HG02763 (cell line): ENCODE data around the gene TNXB.
"Not testable (repeated sequence)": the region's sequence is repeated elsewhere in the genome, so short reads cannot be mapped to it uniquely, and the experiment has no call there.

Experiments used
- ATAC-seq: cut with Tn5 transposase; IDR thresholded peaks from one replicate; pipeline ENCODE4 v1.9.1; 2021; ENCODE audit warnings: mild to moderate bottlenecking, moderate library complexity; ENCODE audit not compliant: unreplicated experiment

The TNXB gene

DNA sequence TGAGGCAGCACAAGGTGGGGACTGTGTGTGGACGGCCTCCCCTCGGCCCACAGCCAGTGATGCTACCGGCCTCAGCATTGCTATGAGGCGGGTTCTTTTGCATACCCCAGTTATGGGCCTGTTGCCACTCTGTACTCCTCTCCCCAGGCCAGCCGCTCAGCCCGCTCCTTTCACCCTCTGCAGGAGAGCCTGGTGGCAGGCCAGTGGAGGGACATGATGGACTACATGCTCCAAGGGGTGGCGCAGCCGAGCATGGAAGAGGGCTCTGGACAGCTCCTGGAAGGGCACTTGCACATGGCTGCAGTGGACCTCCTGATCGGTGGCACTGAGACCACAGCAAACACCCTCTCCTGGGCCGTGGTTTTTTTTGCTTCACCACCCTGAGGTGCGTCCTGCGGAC is 102.1 kb downstream of the TNXB start:
- ATAC-seq: not testable (repeated sequence)

DNA sequence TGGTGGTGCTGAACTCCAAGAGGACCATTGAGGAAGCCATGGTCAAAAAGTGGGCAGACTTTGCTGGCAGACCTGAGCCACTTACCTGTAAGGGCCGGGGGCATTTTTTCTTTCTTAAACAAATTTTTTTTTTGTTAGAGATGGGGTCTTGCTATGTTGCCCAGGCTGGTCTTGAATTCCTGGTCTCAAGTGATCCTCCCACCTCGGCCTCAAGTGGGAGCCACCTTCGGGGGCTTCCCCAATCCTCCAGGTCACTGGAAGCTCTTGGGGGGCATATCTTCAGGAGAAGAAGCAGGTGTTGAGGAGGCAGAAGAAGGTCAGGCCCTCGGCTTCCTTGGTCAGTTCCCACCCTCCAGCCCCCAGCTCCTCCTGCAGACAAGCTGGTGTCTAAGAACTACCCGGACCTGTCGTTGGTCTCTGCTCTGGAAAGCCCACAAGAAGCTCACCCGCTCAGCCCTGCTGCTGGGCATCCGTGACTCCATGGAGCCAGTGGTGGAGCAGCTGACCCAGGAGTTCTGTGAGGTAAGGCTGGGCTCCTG is 103.1 kb downstream of the TNXB start:
- ATAC-seq: not testable (repeated sequence)

DNA sequence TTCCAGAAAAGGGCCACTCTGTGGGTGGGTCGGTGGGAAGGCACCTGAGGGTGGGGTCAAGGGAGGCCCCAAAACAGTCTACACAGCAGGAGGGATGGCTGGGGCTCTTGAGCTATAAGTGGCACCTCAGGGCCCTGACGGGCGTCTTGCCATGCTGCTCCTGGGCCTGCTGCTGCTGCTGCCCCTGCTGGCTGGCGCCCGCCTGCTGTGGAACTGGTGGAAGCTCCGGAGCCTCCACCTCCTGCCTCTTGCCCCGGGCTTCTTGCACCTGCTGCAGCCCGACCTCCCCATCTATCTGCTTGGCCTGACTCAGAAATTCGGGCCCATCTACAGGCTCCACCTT is 103.6 kb downstream of the TNXB start:
- ATAC-seq: not testable (repeated sequence)

- ATAC-seq: not testable (repeated sequence)
These were observed 104.1 kb downstream of the TNXB start for GRCh38 chr6:32004864-32005537.

DNA sequence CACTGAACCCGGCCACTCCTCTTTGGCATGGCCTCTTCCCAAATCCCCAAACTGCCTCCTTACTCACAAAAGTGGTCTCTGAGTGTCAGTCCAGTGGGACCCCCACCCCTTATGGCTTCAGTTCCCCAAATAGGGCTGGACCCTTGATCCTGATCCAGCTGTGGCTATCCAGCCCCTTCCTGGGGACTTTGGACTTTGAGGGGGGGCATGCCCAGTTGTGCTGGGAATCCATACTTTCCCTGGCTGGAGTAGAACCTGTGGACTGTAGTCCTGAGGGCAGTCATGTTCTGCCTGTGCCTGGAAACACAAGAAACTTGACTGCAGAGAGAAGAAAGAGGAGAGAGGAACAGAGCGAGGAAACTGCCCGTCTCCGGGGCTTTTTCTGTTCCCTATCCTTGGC is 104.7 kb downstream of the TNXB start:
- not testable (repeated sequence) for ATAC-seq

GRCh38 chr6:32003301-32003700 is 105.8 kb downstream of the TNXB start:
- not testable (repeated sequence) for ATAC-seq

DNA sequence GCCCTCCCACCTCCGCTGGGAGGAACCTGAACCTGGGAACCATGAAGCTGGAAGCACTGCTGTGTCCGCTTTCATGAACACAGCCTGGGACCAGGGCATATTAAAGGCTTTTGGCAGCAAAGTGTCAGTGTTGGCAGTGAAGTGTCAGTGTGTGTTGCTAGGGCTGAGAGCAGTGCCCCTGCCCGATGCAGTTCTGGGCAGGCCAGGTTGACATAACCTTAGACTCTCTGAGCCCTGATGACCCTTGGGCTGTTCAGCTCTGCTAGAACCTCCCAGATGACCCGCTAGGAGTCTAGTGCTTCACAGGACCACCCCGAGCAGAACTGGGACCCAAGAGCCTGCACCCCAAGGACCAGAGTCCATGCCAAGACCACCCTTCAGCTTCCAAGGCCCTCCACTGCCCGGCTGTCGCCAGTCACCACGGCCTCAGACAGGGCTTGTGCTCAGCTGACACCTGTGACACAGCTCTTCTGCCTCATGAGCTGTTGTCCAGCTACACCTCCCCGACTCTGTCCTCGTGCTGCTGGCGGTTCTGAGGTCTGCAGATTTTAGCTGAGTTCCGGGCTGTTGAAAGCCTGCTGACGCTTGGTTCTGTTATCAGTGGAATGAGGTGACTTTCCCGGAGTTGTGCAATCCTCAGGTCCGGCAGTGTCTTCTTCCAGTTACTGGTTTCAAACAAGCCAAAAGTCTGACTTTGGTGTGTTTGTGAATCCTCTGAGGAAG is 106.4 kb downstream of the TNXB start:
- not testable (repeated sequence) for ATAC-seq

DNA sequence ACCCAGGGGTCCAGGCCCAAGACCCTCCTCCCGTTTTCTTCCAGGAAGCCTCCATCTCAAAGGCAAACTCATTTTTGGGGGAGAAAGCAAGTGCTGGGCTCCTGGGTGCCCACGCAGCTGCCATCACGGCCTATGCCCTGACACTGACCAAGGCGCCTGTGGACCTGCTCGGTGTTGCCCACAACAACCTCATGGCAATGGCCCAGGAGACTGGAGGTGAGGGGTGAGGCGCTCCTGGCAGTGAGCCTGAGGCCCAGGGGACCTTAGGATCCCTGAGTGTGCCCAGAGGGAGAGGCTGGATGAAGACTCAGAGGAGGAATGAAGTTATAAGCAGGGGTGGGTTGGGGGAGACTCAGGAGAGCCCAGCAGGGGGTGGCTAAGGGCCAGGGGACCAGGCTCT is 112.8 kb downstream of the TNXB start:
- ATAC-seq: not testable (repeated sequence)

DNA sequence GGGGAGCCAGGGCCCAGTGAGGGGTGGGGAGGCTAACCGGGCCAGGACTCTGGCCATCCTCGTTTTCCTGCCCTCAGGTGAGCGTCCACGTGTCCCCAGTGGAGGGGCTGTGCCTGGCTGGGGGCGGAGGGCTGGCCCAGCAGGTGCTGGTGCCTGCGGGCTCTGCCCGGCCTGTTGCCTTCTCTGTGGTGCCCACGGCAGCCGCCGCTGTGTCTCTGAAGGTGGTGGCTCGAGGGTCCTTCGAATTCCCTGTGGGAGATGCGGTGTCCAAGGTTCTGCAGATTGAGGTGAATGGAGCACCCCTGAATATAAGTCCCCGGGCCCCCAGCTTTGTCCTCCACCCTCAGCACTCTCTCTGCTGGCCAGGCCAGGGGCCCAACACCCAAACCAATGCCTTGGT is 114.7 kb downstream of the TNXB start:
- not testable (repeated sequence) for ATAC-seq
